ENCODE results near the gene GPR150.

GRCh38 chr5:95611396-95611795 lies 8.5 kb upstream of the GPR150 start:
- TF ChIP-seq TAF1 (IDR thresholded peaks at IDR 0.05; ENCODE audit: borderline replicate concordance, low read depth, low read length) (no peak), POLR2A (IDR thresholded peaks at IDR 0.05; ENCODE audit: low read depth, low read length) (no peak), POLR2AphosphoS5 (IDR thresholded peaks at IDR 0.05; ENCODE audit: low read depth, low read length) (no peak)
